ENCODE data around the gene FOXO6.

FOXO6 gene

GRCh38 chr1:41400225-41400624 lies 39.0 kb downstream of the FOXO6 start:
- no peak overlapping the region for H3K4me3 Mint-ChIP-seq

DNA sequence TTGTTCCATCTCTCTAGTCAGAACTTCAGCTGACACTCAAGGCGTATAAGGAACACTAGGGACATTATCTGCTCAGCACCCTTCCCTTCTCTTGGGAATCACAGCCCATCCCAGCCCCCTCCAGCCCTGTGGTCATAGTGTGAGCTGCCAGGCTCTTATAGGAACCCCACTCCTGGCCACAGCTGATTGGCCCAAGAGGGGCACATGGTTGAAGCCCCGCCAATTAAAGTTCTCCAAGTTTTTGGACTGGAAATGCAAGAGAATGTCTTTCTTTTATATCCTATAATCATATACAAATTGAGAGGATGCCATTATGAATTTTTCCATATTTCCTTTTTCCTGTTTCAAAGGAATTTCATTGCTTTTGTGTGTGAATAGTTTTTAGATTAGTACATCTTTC lies 40.7 kb downstream of the FOXO6 start:
- Mint-ChIP-seq H3K4me1 (ENCODE audit: low read depth) (no peaks in the 10 kb centered on the region), H3K36me3 (ENCODE audit: low read depth) (no peaks in the 10 kb centered on the region), H3K4me3 (no peak overlapping the region), H3K9me3 (peaks cover 11% of the 10 kb centered on the region), H3K27me3 (ENCODE audit: low read depth) (peaks cover 23% of the 10 kb centered on the region), H3K27ac (no peak overlapping the region)

More at GRCh38 chr1:41400225-41400624, 39.0 kb downstream of the FOXO6 start:
- H3K27me3 Mint-ChIP-seq (ENCODE audit: low read depth): peaks cover 38% of the 10 kb centered on the region
- no peaks in the 10 kb centered on the region for H3K4me1 Mint-ChIP-seq (ENCODE audit: low read depth)
- H3K27ac Mint-ChIP-seq: no peak overlapping the region
- H3K36me3 Mint-ChIP-seq (ENCODE audit: low read depth): no peaks in the 10 kb centered on the region
- peaks cover 11% of the 10 kb centered on the region for H3K9me3 Mint-ChIP-seq

DNA sequence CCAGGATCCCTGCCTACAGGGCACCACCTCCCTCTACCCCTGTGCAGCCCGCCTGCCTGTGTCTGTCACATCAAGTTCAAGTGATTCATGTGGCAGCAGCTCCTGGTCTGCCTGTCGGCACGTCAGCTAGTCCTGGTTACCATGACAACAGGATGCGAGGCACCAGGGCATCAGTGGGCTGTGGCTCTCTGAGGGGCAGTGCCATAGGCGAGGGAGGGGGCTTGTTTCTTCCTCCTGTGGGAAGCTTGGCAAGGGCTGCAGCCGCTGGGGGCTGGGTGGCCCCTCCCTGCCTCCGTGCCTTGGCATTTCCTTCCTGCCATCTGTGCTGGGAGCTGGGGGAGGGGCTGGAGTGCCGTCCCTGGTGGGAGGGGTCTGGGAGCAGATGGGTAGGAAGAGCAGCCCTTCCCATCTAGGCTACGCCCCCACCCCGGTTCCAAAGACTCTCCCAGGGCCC lies 43.1 kb downstream of the FOXO6 start:
- H3K4me1 Mint-ChIP-seq (ENCODE audit: low read depth): no peaks in the 10 kb centered on the region
- H3K4me3 Mint-ChIP-seq: no peak overlapping the region
- peaks cover 11% of the 10 kb centered on the region for H3K9me3 Mint-ChIP-seq
- peaks cover 27% of the 10 kb centered on the region for H3K27me3 Mint-ChIP-seq (ENCODE audit: low read depth)
- no peaks in the 10 kb centered on the region for H3K36me3 Mint-ChIP-seq (ENCODE audit: low read depth)
- H3K27ac Mint-ChIP-seq: no peak overlapping the region

- no peaks in the 10 kb centered on the region for H3K9me3 Mint-ChIP-seq
These were observed 46.5 kb downstream of the FOXO6 start for GRCh38 chr1:41407664-41408252.

DNA sequence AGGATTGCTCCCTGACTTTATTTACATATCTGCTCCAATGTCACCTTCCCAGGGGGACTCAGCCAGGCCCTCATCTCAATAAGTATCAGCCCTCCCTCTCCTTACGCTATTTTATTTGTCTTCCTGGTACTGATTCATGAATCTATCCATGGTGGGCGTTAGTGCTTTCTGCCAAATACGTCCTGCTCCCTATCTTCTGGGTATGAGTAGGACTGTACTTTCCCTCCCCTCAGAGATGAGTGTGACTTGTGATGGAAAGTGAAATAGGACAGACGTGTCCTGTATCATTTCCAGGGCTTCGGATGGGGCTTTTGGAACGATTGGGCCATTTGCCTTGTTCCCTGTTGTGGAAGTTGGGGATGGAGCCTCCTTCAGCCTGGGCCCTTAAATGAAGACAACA lies 47.5 kb downstream of the FOXO6 start:
- no peaks in the 10 kb centered on the region for H3K36me3 Mint-ChIP-seq (ENCODE audit: low read depth)
- H3K27me3 Mint-ChIP-seq (ENCODE audit: low read depth): peaks cover 19% of the 10 kb centered on the region
- no peaks in the 10 kb centered on the region for H3K9me3 Mint-ChIP-seq
- no peaks in the 10 kb centered on the region for H3K4me1 Mint-ChIP-seq (ENCODE audit: low read depth)
- no peak overlapping the region for H3K27ac Mint-ChIP-seq
- no peak overlapping the region for H3K4me3 Mint-ChIP-seq

More at GRCh38 chr1:41407664-41408252, 46.5 kb downstream of the FOXO6 start:
- Mint-ChIP-seq H3K27ac (no peak overlapping the region), H3K27me3 (ENCODE audit: low read depth) (peaks cover 27% of the 10 kb centered on the region), H3K4me1 (ENCODE audit: low read depth) (no peaks in the 10 kb centered on the region), H3K36me3 (ENCODE audit: low read depth) (no peaks in the 10 kb centered on the region), H3K4me3 (no peak overlapping the region)

DNA sequence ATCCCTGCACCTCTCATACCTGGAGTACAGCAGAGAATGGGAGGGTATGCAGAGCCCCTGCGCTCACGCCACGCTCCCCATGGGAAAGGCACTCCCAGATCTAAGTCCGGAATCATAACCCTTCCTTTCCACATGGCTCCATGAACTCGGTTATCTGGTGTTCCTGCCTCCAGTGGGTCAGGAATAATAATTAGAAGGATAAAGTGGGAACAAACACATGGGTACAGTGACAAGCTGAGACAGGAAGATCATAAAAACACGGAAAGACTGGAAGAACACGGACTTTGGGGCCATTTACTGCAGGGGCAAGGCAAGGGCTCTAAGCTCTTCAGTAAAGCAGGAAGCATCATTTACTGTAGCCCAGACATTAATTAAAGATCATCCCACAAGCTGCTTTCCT lies 48.6 kb downstream of the FOXO6 start:
- no peaks in the 10 kb centered on the region for H3K4me1 Mint-ChIP-seq (ENCODE audit: low read depth)
- H3K4me3 Mint-ChIP-seq: no peak overlapping the region
- no peak overlapping the region for H3K27ac Mint-ChIP-seq
- peaks cover 19% of the 10 kb centered on the region for H3K27me3 Mint-ChIP-seq (ENCODE audit: low read depth)
- no peaks in the 10 kb centered on the region for H3K9me3 Mint-ChIP-seq
- no peaks in the 10 kb centered on the region for H3K36me3 Mint-ChIP-seq (ENCODE audit: low read depth)

GRCh38 chr1:41410462-41410861 lies 49.2 kb downstream of the FOXO6 start:
- Mint-ChIP-seq H3K27me3 (ENCODE audit: low read depth) (peaks cover 19% of the 10 kb centered on the region), H3K36me3 (ENCODE audit: low read depth) (no peaks in the 10 kb centered on the region), H3K9me3 (no peaks in the 10 kb centered on the region), H3K27ac (no peak overlapping the region), H3K4me3 (no peak overlapping the region), H3K4me1 (ENCODE audit: low read depth) (no peaks in the 10 kb centered on the region)

GRCh38 chr1:41411229-41411628 lies 50.0 kb downstream of the FOXO6 start:
- Mint-ChIP-seq H3K27ac (no peak overlapping the region), H3K27me3 (ENCODE audit: low read depth) (peaks cover 19% of the 10 kb centered on the region)

GRCh38 chr1:41412748-41413147 lies 51.5 kb downstream of the FOXO6 start:
- Mint-ChIP-seq H3K4me3 (no peak overlapping the region), H3K4me1 (ENCODE audit: low read depth) (no peaks in the 10 kb centered on the region), H3K27me3 (ENCODE audit: low read depth) (peaks cover 19% of the 10 kb centered on the region), H3K36me3 (ENCODE audit: low read depth) (no peaks in the 10 kb centered on the region), H3K27ac (no peak overlapping the region), H3K9me3 (no peaks in the 10 kb centered on the region)

More at GRCh38 chr1:41411229-41411628, 50.0 kb downstream of the FOXO6 start:
- Mint-ChIP-seq H3K4me1 (ENCODE audit: low read depth) (no peaks in the 10 kb centered on the region), H3K36me3 (ENCODE audit: low read depth) (no peaks in the 10 kb centered on the region), H3K9me3 (no peaks in the 10 kb centered on the region), H3K4me3 (no peak overlapping the region)

GRCh38 chr1:41413748-41414281 lies 52.6 kb downstream of the FOXO6 start:
- peaks cover 15% of the 10 kb centered on the region for H3K27me3 Mint-ChIP-seq (ENCODE audit: low read depth)

DNA sequence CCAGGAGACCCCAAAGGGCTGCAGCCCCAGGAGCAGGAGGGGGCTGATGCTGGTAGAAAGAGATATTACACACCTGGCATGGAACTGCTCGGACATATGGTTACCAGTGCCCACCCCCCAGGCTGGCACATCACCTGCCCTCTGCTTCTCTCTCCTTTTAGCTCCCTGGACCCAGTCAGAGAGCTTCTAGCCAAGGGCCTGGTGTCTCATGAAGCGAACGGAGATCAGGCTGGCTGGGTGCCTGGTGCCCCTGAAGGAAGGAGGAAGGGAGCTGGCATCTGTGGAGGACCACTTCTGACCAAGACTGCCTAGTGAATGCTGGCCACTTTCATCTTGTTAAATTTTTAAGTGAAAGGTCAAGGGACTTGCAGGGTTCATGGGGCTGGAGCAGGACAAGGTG lies 53.1 kb downstream of the FOXO6 start:
- Mint-ChIP-seq H3K36me3 (ENCODE audit: low read depth) (no peaks in the 10 kb centered on the region), H3K9me3 (no peaks in the 10 kb centered on the region), H3K27me3 (ENCODE audit: low read depth) (peaks cover 14% of the 10 kb centered on the region), H3K4me3 (no peak overlapping the region), H3K27ac (no peak overlapping the region), H3K4me1 (ENCODE audit: low read depth) (no peaks in the 10 kb centered on the region)

More at GRCh38 chr1:41413748-41414281, 52.6 kb downstream of the FOXO6 start:
- Mint-ChIP-seq H3K4me1 (ENCODE audit: low read depth) (no peaks in the 10 kb centered on the region), H3K27ac (no peak overlapping the region), H3K36me3 (ENCODE audit: low read depth) (no peaks in the 10 kb centered on the region), H3K4me3 (no peak overlapping the region), H3K9me3 (no peaks in the 10 kb centered on the region)

DNA sequence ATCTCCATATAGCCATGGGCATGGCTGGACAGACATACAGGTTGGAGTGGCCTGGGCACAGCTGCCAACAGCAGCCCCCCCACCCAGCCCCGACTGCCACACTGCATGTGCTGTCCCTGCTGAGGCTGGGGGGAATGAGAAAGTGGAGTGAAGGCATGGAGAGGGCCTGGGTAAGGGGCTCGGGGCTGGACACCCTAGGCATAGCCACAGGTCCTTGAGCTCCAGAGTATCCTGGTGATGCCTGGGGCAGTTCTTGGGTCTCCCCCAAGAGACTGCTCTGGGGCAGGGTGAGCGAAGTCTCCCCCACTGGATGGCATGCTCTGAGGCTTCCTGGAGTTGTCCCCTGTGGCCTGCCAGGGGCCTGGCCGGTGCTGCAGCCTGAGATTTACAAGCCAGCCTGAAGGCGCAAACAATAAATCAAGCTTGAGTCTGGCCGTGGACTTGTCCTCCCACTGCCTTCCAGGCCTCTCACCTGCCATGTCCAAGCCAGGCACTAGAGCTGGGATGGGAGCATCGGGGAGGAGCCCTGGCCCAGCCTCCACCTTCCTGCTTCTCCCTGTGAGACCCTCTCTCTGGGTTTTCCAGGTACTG lies 53.6 kb downstream of the FOXO6 start:
- no peak overlapping the region for H3K4me3 Mint-ChIP-seq
- no peaks in the 10 kb centered on the region for H3K9me3 Mint-ChIP-seq
- no peak overlapping the region for H3K27ac Mint-ChIP-seq
- H3K4me1 Mint-ChIP-seq (ENCODE audit: low read depth): no peaks in the 10 kb centered on the region
- H3K27me3 Mint-ChIP-seq (ENCODE audit: low read depth): peaks cover 10% of the 10 kb centered on the region
- H3K36me3 Mint-ChIP-seq (ENCODE audit: low read depth): no peaks in the 10 kb centered on the region

GRCh38 chr1:41416081-41416480 lies 54.8 kb downstream of the FOXO6 start:
- Mint-ChIP-seq H3K36me3 (ENCODE audit: low read depth) (no peaks in the 10 kb centered on the region), H3K27me3 (ENCODE audit: low read depth) (peaks cover 5% of the 10 kb centered on the region), H3K27ac (no peak overlapping the region), H3K4me1 (ENCODE audit: low read depth) (no peaks in the 10 kb centered on the region), H3K9me3 (no peaks in the 10 kb centered on the region), H3K4me3 (no peak overlapping the region)

GRCh38 chr1:41416552-41417334 lies 55.5 kb downstream of the FOXO6 start:
- Mint-ChIP-seq H3K36me3 (ENCODE audit: low read depth) (no peaks in the 10 kb centered on the region), H3K27me3 (ENCODE audit: low read depth) (peaks cover 5% of the 10 kb centered on the region), H3K27ac (no peak overlapping the region), H3K9me3 (no peaks in the 10 kb centered on the region), H3K4me3 (no peak overlapping the region), H3K4me1 (ENCODE audit: low read depth) (no peaks in the 10 kb centered on the region)

- Mint-ChIP-seq H3K4me3 (no peak overlapping the region), H3K9me3 (no peaks in the 10 kb centered on the region), H3K36me3 (ENCODE audit: low read depth) (no peaks in the 10 kb centered on the region), H3K27ac (no peak overlapping the region), H3K4me1 (ENCODE audit: low read depth) (no peaks in the 10 kb centered on the region), H3K27me3 (ENCODE audit: low read depth) (peaks cover 4% of the 10 kb centered on the region)
These were observed 56.1 kb downstream of the FOXO6 start for GRCh38 chr1:41417335-41417682.
